NCI-H1694 treated with DMSO at 0.1 percent for 48 hours (cell line): ENCODE data around the gene SLC25A5.
A peak's percentile ranks its signal among the peaks of the same experiment; 100 is the strongest.
"Not testable (repeated sequence)": the region's sequence is repeated elsewhere in the genome, so short reads cannot be mapped to it uniquely, and the experiment has no call there.

ENCODE experiments used
- DNase-seq: peaks from one replicate; lab custom pipeline; 2025; lab: John Stamatoyannopoulos, UW

Gene SLC25A5

GRCh38 chrX:119467842-119468550 is at the start of gene SLC25A5:
TSS of gene SLC25A5 (plus strand) at chrX:119468444. CDS start at chrX:119468516, 72 bp downstream.
- DNase-seq = peak; percentile 76

GRCh38 chrX:119419146-119419545 is 49.1 kb upstream of the SLC25A5 start:
- no peak for DNase-seq

- DNase-seq = no peak
Measured at GRCh38 chrX:119419898-119420297, 48.3 kb upstream of the SLC25A5 start.

GRCh38 chrX:119421016-119421705 is 47.1 kb upstream of the SLC25A5 start:
- no peak for DNase-seq

DNA sequence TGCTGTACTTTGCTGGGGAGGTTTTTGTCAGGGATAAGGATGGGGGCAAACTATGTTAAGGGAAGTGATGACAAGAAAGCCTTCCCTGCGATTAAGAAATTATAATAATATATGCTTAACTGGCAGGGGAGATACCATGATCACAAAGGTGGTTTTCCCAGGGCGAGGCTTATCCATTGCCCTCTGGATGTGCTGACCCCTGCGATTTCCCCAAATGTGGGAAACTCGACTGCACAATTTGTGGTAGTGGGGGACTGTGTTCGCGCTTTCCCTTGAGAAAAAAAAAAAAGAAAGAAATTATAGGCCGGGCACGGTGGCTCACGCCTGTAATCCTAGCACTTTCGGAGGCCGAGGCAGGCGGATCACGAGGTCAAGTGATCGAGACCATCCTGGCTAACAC is 44.6 kb upstream of the SLC25A5 start:
- no peak for DNase-seq

DNA sequence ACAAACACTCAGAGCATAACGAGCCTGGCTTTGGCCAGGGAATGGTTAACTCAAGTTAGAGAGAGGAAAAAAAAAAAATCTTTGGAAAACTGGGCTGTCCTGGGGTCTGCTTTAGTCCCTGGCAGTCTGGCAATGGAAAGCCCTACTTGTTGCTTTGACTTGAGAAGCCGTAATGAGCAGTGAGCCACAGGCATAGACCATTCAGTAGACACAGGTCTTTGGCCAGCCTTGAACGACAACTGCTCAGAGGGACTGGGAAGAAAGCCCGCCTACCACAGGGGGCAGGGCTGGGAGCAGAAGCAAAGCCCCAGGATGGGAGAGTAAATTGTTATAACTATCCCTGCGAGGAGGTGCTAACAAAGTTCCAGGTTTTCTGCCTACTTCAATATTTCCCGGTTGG is 43.2 kb upstream of the SLC25A5 start:
- no peak for DNase-seq

GRCh38 chrX:119427024-119427794 is 41.0 kb upstream of the SLC25A5 start:
- no peak for DNase-seq

DNA sequence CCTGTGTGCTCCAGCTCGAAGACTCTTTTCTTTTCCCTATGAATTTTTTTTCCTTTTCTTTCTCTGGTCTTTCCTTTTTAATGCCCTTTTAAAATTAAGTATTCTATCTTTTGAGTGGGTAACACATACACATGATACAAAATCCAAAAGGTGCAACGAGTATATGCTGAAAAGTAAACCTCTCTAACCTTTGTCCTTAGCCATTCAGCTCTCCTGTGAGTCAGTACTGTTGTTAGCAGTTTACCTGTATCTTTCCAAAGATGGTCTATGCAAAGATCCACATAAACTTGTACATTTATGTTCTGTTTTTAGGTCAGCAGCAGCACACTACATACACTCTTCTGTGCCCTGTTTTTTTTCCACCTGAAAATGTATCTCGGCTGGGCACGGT is 40.5 kb upstream of the SLC25A5 start:
- DNase-seq = no peak

GRCh38 chrX:119429471-119429870 is 38.8 kb upstream of the SLC25A5 start:
- DNase-seq = no peak

DNA sequence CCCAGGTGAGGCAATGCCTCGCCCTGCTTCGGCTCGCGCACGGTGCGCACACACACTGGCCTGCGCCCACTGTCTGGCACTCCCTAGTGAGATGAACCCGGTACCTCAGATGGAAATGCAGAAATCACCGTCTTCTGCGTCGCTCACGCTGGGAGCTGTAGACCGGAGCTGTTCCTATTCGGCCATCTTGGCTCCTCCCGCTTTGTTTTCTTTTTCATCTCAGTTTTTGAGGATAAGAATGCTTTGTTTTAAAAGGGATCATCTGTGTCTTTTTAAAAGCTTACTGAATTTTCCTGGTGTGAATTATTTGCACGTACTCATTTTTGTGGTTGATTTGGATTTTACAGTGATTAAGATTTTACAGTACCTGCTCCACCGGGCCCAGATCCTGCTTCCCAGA is 26.9 kb upstream of the SLC25A5 start:
- DNase-seq = not testable (repeated sequence)

DNA sequence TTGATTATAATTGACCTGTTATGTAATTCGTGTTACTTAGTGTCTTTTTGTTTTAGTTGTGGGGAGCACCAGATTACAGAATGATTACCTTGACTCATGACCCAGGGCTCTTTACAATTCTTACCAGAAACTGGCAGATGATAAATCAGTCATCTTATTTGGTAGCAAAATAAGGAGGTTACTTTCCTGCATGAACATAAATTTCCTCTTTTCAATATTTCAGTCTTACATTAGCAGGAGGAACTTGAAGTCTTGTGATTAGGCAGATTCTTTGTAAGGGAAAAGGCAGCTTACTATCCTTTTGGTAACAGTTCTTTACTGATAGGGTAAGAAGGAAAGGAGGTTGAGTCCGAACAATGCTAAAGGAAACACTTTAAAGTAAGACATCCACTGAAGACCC is 26.0 kb upstream of the SLC25A5 start:
- DNase-seq = no peak

- DNase-seq = no peak
Measured at GRCh38 chrX:119453202-119453601, 15.0 kb upstream of the SLC25A5 start.

DNA sequence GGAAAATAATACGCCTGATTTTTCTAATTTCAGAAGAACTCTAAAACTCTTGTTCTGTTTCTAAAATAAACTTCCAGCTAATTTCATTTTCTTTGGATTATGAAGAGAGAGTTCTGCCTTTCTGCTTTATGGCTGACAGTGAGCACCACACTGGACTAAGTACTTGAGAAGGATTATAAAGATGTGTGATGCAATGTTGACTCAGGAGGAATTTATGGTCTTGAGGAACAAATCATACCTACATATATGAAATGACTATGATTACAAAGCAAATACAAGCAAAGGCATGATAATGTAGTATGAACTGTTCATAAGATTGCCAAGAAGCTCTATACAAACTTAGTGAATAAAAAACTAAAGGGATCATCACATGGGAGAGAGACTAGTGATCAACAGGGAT is 13.0 kb upstream of the SLC25A5 start:
- DNase-seq = no peak

DNA sequence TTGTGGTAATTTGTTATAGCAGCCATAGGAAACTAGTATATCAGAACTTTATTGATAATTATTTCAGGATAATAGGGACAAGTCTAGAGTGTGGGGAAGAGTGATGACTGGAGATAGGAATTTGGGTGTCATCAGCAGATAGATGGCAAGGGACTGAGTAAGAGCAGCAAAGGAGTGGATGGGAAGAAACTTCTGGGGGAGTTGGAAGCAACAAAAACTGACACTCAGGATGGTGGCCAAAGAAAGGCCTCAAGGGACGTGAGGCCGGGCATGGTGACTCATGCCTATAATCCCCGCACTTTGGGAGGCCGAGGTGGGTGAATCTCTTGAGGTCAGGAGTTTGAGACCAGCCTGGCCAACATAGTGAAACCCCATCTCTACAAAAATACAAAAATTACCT is 9.1 kb upstream of the SLC25A5 start:
- no peak for DNase-seq

DNA sequence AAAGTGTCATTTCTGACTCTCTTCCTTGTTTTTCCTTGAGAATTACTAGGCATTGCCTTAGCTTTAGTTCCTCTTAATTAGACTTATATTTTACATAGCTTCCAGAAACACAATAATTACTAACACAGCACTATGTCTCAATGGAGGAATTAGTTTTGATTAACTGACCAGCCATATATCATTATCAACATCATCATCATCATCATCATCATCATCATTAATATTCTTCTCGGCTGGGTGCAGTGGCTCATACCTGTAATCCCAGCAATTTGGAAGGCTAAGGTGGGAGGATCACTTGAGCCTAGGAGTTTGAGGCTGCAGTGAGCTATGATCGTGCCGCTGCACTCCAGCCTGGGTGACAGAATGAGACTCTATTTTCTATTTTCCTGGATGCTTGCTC is 2.7 kb upstream of the SLC25A5 start:
- DNase-seq = no peak

DNA sequence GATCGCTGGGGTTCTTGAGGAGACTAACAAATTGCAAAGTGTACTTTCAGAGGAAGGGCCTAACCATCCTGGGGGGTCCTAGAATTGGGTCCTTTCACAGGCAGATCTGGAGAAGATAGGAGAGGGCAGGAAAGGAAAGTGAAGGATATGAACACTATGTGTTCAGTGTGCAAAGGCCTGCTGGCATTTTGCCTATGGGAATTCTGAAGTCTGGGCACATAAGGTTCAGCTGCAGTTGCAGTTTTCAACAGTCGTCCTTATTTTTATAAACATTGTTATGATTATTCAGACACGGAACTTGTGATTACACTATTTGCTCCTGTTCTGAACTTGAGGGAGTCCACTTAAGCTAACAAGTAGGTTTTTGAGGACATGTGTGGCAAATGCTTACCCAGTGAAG is 1.3 kb upstream of the SLC25A5 start:
- DNase-seq = no peak

DNA sequence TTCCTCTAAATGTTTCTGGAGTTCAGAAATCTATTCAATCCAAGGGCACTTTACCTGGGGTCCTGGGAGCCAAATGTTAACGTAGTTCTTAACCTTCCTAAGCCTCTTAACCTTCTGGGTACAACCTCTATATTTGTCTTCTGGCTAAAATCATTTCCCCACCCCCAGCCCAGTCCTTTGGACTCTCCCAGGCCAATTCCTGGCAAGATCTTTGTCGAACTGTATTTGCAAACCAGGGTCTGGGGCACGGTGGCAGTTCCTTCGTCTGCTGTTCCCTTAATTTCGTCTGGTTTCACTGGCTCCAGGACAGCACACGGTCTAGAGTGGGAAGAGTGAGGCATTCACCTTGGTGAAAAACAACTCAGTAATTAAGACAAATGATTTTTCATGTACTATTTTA is 811 bp upstream of the SLC25A5 start:
- no peak for DNase-seq

GRCh38 chrX:119468551-119469312 is 488 bp downstream of the SLC25A5 start:
- DNase-seq = peak; percentile 50

DNA sequence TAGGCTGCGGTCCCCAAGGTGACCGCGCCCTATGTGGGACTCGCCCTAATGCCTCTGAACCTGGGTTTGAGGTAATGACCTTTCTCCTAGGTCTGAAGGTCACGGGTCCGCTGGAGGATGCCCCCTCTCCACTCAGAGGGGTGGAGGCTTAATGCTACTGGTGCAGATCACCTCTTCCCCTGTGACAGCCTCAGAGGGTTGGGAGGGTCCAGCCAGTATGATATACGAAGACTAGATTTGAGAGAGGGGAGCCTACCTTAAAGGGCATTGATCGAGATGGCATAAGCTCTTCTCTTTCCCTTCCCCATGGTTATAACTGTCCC is 1.0 kb downstream of the SLC25A5 start:
- DNase-seq = no peak

- no peak for DNase-seq
Measured at GRCh38 chrX:119474615-119475388, 6.6 kb downstream of the SLC25A5 start.

DNA sequence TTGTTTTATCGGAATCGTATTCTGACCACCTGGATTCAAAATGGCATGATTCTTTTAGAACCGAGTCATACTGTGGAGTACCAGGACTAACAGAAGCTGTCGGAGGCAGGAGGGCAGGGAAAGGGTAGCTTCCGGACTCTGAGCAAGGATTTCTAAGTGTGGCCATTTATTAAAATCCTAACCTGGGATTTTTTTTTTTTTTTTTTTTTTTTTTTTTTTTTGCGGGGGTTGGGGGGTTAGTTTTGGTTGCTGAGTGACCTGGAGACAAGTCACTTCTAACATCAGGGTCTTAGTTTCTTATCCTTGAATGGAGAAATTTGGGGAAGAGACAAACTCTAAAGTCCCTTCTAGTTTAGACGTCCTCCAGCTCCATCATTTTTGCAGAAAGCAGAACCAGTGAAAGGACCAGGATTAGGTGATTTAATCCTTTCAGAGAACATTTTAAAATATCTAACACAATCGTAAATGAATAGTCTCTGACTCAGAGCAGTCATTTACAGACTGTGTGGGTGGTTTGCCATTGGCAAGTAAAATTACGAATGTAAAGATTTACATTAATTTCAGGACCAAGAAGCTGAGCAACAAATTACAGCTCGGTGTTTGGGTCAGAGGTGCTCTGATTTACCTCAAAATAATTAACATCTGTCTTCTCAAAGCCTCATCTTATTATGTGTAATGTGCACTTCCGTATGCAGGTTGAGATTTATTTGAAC is 7.3 kb downstream of the SLC25A5 start:
- no peak for DNase-seq
